ENCODE measurements around the gene SLC37A1. TPM values are rescaled to one million over a fixed set of nuclear protein-coding genes. Genes with fewer than 3 reads are reported as not detected.

The SLC37A1 gene
- total RNA-seq, 2 experiments from 2014 or later: 18.2 to 19.3 TPM

GRCh38 chr21:42538479-42539275 is 25.0 kb downstream of the SLC37A1 start:
- H3K27me3 Mint-ChIP-seq: no peaks in the 10 kb centered on the region
- no peak for DNase-seq
- H3K36me3 Mint-ChIP-seq (ENCODE audit: low read depth): peaks cover 24% of the 10 kb centered on the region
- no peaks in the 10 kb centered on the region for H3K9me3 Mint-ChIP-seq (ENCODE audit: low read depth)
- no peak for ATAC-seq
- ChIA-PET POLR2A (no interaction called here), CTCF (interaction anchor here (0.5 to 1.8 kb wide), 4 partner anchors 200 to 229 kb away, joined by 3 to 4 read pairs (median 3); no protein-coding TSS in a partner anchor)
- H3K4me1 Mint-ChIP-seq: peaks cover 11% of the 10 kb centered on the region
- H3K4me3 Mint-ChIP-seq: no peak overlapping the region
- intact Hi-C loops (cut with DNase I, micrococcal nuclease): no loop called here
- H3K27ac Mint-ChIP-seq: no peak overlapping the region

- ChIA-PET POLR2A (no interaction called here), CTCF (interaction anchor here (0.8 kb wide), 1 partner anchor 229 kb away, joined by 3 read pairs; no protein-coding TSS in a partner anchor)
- intact Hi-C loops (cut with DNase I, micrococcal nuclease): no loop called here
- ATAC-seq: no peak
- Mint-ChIP-seq H3K27me3 (no peaks in the 10 kb centered on the region), H3K4me3 (no peak overlapping the region), H3K4me1 (peaks cover 7% of the 10 kb centered on the region), H3K9me3 (ENCODE audit: low read depth) (no peaks in the 10 kb centered on the region), H3K27ac (no peak overlapping the region), H3K36me3 (ENCODE audit: low read depth) (peaks cover 25% of the 10 kb centered on the region)
- DNase-seq: no peak
Measured at GRCh38 chr21:42539342-42539741, 25.7 kb downstream of the SLC37A1 start.

- Mint-ChIP-seq H3K36me3 (ENCODE audit: low read depth) (peaks cover 20% of the 10 kb centered on the region), H3K4me3 (no peak overlapping the region), H3K27ac (no peak overlapping the region), H3K9me3 (ENCODE audit: low read depth) (no peaks in the 10 kb centered on the region), H3K27me3 (no peaks in the 10 kb centered on the region), H3K4me1 (peaks cover 1% of the 10 kb centered on the region)
- intact Hi-C loops (cut with DNase I, micrococcal nuclease): no loop called here
- ChIA-PET CTCF (no interaction called here), POLR2A (no interaction called here)
- ATAC-seq (no peak), DNase-seq (no peak)
Measured at GRCh38 chr21:42539931-42540343, 26.3 kb downstream of the SLC37A1 start.

- no peak overlapping the region for H3K27ac Mint-ChIP-seq
- H3K9me3 Mint-ChIP-seq (ENCODE audit: low read depth): no peaks in the 10 kb centered on the region
- H3K36me3 Mint-ChIP-seq (ENCODE audit: low read depth): peaks cover 21% of the 10 kb centered on the region
- ATAC-seq: no peak
- no peak for DNase-seq
- H3K4me3 Mint-ChIP-seq: no peak overlapping the region
- H3K27me3 Mint-ChIP-seq: no peaks in the 10 kb centered on the region
- POLR2A ChIA-PET: no interaction called here
- CTCF ChIA-PET: no interaction called here
- peaks cover 3% of the 10 kb centered on the region for H3K4me1 Mint-ChIP-seq
- intact Hi-C loops (cut with DNase I, micrococcal nuclease): no loop called here
Measured at GRCh38 chr21:42540396-42540795, 26.7 kb downstream of the SLC37A1 start.

- POLR2A ChIA-PET: no interaction called here
- intact Hi-C loops (cut with DNase I, micrococcal nuclease): no loop called here
- Mint-ChIP-seq H3K27me3 (no peaks in the 10 kb centered on the region), H3K9me3 (ENCODE audit: low read depth) (no peaks in the 10 kb centered on the region), H3K27ac (no peak overlapping the region), H3K4me1 (peaks cover 4% of the 10 kb centered on the region), H3K4me3 (no peak overlapping the region), H3K36me3 (ENCODE audit: low read depth) (peaks cover 21% of the 10 kb centered on the region)
- DNase-seq (no peak), ATAC-seq (no peak)
- CTCF ChIA-PET: no interaction called here
Measured at GRCh38 chr21:42541174-42541573, 27.5 kb downstream of the SLC37A1 start.

- ChIA-PET CTCF (interaction anchor here (1.3 kb wide), 1 partner anchor 79 kb away, joined by 3 read pairs; no protein-coding TSS in a partner anchor), POLR2A (no interaction called here)
- no peaks in the 10 kb centered on the region for H3K27me3 Mint-ChIP-seq
- intact Hi-C loops (cut with DNase I, micrococcal nuclease): no loop called here
- H3K36me3 Mint-ChIP-seq (ENCODE audit: low read depth): peaks cover 20% of the 10 kb centered on the region
- no peak overlapping the region for H3K4me3 Mint-ChIP-seq
- no peaks in the 10 kb centered on the region for H3K9me3 Mint-ChIP-seq (ENCODE audit: low read depth)
- no peak for DNase-seq
- H3K27ac Mint-ChIP-seq: no peak overlapping the region
- peaks cover 4% of the 10 kb centered on the region for H3K4me1 Mint-ChIP-seq
- no peak for ATAC-seq
Measured at GRCh38 chr21:42541618-42542017, 28.0 kb downstream of the SLC37A1 start.

GRCh38 chr21:42542196-42542595 is 28.5 kb downstream of the SLC37A1 start:
- no peaks in the 10 kb centered on the region for H3K9me3 Mint-ChIP-seq (ENCODE audit: low read depth)
- H3K4me3 Mint-ChIP-seq: no peak overlapping the region
- POLR2A ChIA-PET: no interaction called here
- intact Hi-C loops (cut with DNase I, micrococcal nuclease): no loop called here
- no peaks in the 10 kb centered on the region for H3K27me3 Mint-ChIP-seq
- H3K4me1 Mint-ChIP-seq: peaks cover 4% of the 10 kb centered on the region
- DNase-seq: no peak
- no peak overlapping the region for H3K27ac Mint-ChIP-seq
- no peak for ATAC-seq
- CTCF ChIA-PET: interaction anchor here (0.6 to 1.3 kb wide), 2 partner anchors 24 to 79 kb away, joined by 3 read pairs; no protein-coding TSS in a partner anchor
- H3K36me3 Mint-ChIP-seq (ENCODE audit: low read depth): peaks cover 20% of the 10 kb centered on the region

GRCh38 chr21:42542596-42542995 is 28.9 kb downstream of the SLC37A1 start:
- ChIA-PET CTCF (interaction anchor here (0.6 to 1.3 kb wide), 2 partner anchors 24 to 80 kb away, joined by 3 read pairs; no protein-coding TSS in a partner anchor), POLR2A (no interaction called here)
- Mint-ChIP-seq H3K4me1 (peaks cover 4% of the 10 kb centered on the region), H3K9me3 (ENCODE audit: low read depth) (no peaks in the 10 kb centered on the region), H3K4me3 (no peak overlapping the region), H3K27ac (no peak overlapping the region), H3K27me3 (no peaks in the 10 kb centered on the region), H3K36me3 (ENCODE audit: low read depth) (peaks cover 20% of the 10 kb centered on the region)
- DNase-seq (no peak), ATAC-seq (no peak)
- intact Hi-C loops (cut with DNase I, micrococcal nuclease): no loop called here

- ChIA-PET POLR2A (no interaction called here), CTCF (interaction anchor here (1.3 kb wide), 1 partner anchor 80 kb away, joined by 3 read pairs; no protein-coding TSS in a partner anchor)
- H3K4me3 Mint-ChIP-seq: no peak overlapping the region
- no peak overlapping the region for H3K27ac Mint-ChIP-seq
- H3K27me3 Mint-ChIP-seq: no peaks in the 10 kb centered on the region
- peaks cover 26% of the 10 kb centered on the region for H3K36me3 Mint-ChIP-seq (ENCODE audit: low read depth)
- DNase-seq: no peak
- no peaks in the 10 kb centered on the region for H3K9me3 Mint-ChIP-seq (ENCODE audit: low read depth)
- intact Hi-C loops (cut with DNase I, micrococcal nuclease): no loop called here
- peaks cover 4% of the 10 kb centered on the region for H3K4me1 Mint-ChIP-seq
- no peak for ATAC-seq
Measured at GRCh38 chr21:42543106-42543847, 29.6 kb downstream of the SLC37A1 start.

- Mint-ChIP-seq H3K9me3 (ENCODE audit: low read depth) (no peaks in the 10 kb centered on the region), H3K36me3 (ENCODE audit: low read depth) (peaks cover 26% of the 10 kb centered on the region), H3K27me3 (no peaks in the 10 kb centered on the region), H3K4me3 (no peak overlapping the region), H3K27ac (no peak overlapping the region), H3K4me1 (peaks cover 8% of the 10 kb centered on the region)
- CTCF ChIA-PET: interaction anchor here (1.2 kb wide), 1 partner anchor 48 kb away, joined by 3 read pairs; no protein-coding TSS in a partner anchor
- POLR2A ChIA-PET: no interaction called here
- intact Hi-C loops (cut with DNase I, micrococcal nuclease): no loop called here
- no peak for DNase-seq
- no peak for ATAC-seq
Measured at GRCh38 chr21:42544544-42544943, 30.9 kb downstream of the SLC37A1 start.

GRCh38 chr21:42545317-42545716 is 31.7 kb downstream of the SLC37A1 start:
- Mint-ChIP-seq H3K4me1 (peaks cover 8% of the 10 kb centered on the region), H3K9me3 (ENCODE audit: low read depth) (no peaks in the 10 kb centered on the region), H3K36me3 (ENCODE audit: low read depth) (peaks cover 31% of the 10 kb centered on the region), H3K4me3 (no peak overlapping the region), H3K27ac (no peak overlapping the region), H3K27me3 (no peaks in the 10 kb centered on the region)
- ChIA-PET POLR2A (no interaction called here), CTCF (interaction anchor here (1.2 kb wide), 1 partner anchor 48 kb away, joined by 3 read pairs; no protein-coding TSS in a partner anchor)
- intact Hi-C loops (cut with DNase I, micrococcal nuclease): no loop called here
- DNase-seq (no peak), ATAC-seq (no peak)

Data from activated CD4-positive, alpha-beta T cell treated with anti-CD3 and anti-CD28 coated beads for 36 hours (primary cell).